ENCODE measurements around the gene GHITM.

DNA sequence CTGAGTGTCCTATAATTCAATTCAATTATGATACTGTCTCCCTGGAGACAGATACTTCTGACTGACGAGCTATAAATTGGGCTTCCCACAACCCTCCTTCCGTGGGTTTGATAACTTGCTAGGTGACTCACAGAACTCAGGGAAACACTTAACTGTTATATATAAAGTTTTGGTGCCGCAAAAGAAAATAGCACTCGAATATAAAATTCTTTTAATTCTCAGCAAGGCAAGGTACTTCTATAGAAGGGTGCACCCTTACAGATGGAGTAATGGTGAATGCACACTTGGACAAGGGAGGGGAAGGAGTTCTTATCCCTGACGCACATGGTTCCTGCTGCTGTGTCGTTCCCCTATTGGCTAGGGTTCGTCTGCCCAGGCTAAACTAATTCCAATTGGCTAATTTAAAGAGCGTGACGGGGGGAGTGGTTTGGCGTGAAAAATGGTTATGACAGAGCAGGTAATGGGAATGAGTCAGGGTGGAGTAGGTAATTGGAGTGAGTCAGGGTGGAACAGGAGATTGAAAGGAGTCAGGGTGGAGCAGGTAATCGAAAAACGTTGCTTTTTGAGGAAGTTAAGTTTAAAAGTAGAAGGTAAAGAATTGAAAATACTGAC is 20.8 kb upstream of the GHITM start:
- no peak for TF ChIP-seq POLR2AphosphoS5 (IDR thresholded peaks at IDR 0.05)
- TF ChIP-seq, protein P1, sequence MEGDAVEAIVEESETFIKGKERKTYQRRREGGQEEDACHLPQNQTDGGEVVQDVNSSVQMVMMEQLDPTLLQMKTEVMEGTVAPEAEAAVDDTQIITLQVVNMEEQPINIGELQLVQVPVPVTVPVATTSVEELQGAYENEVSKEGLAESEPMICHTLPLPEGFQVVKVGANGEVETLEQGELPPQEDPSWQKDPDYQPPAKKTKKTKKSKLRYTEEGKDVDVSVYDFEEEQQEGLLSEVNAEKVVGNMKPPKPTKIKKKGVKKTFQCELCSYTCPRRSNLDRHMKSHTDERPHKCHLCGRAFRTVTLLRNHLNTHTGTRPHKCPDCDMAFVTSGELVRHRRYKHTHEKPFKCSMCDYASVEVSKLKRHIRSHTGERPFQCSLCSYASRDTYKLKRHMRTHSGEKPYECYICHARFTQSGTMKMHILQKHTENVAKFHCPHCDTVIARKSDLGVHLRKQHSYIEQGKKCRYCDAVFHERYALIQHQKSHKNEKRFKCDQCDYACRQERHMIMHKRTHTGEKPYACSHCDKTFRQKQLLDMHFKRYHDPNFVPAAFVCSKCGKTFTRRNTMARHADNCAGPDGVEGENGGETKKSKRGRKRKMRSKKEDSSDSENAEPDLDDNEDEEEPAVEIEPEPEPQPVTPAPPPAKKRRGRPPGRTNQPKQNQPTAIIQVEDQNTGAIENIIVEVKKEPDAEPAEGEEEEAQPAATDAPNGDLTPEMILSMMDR (IDR thresholded peaks at IDR 0.05) = no peak

Data from esophagus muscularis mucosa (tissue), 3 donors.